Activated naive CD8-positive, alpha-beta T cell treated with anti-CD3 and anti-CD28 coated beads, Interleukin-2, amount 50 U/mL, for 24 hours (primary cell): ENCODE measurements around the gene ALG11.
"Not testable (repeated sequence)": the region's sequence is repeated elsewhere in the genome, so short reads cannot be mapped to it uniquely, and the experiment has no call there.

Source experiments
- ATAC-seq: fragments of 150-1000 bp; cut with Tn5 transposase; one replicate; pipeline ENCODE4 v1.10.0; 2021
- DNase-seq: peaks from one replicate; pipeline ENCODE4 v3.0.0; 2021
- H3K27ac Mint-ChIP-seq: one replicate; pipeline ENCODE4 v1.8.0; 2021; ENCODE audit warnings: mild to moderate bottlenecking, mixed read lengths
- H3K27me3 Mint-ChIP-seq: one replicate; pipeline ENCODE4 v1.8.0; 2021; ENCODE audit warnings: mixed read lengths
- H3K36me3 Mint-ChIP-seq: one replicate; pipeline ENCODE4 v1.8.0; 2021; ENCODE audit warnings: low read depth, mixed read lengths
- H3K4me1 Mint-ChIP-seq: one replicate; pipeline ENCODE4 v1.8.0; 2021; ENCODE audit warnings: mixed read lengths
- H3K4me3 Mint-ChIP-seq: one replicate; pipeline ENCODE4 v1.8.0; 2021; ENCODE audit warnings: mild to moderate bottlenecking, moderate library complexity, mixed read lengths
- H3K9me3 Mint-ChIP-seq: one replicate; pipeline ENCODE4 v1.8.0; 2021; ENCODE audit warnings: mixed read lengths

The ALG11 gene

GRCh38 chr13:52005841-52006522 is 6.2 kb upstream of the ALG11 start:
- Mint-ChIP-seq H3K4me1 (peaks cover 2% of the 10 kb centered on the region), H3K36me3 (no peaks in the 10 kb centered on the region), H3K27ac (no peak overlapping the region), H3K4me3 (no peak overlapping the region), H3K27me3 (peaks cover 19% of the 10 kb centered on the region), H3K9me3 (no peaks in the 10 kb centered on the region)
- DNase-seq (no peak), ATAC-seq (no peak)

- DNase-seq (no peak), ATAC-seq (no peak)
- Mint-ChIP-seq H3K4me3 (no peak overlapping the region), H3K9me3 (no peaks in the 10 kb centered on the region), H3K27me3 (peaks cover 23% of the 10 kb centered on the region), H3K27ac (no peak overlapping the region), H3K36me3 (no peaks in the 10 kb centered on the region), H3K4me1 (peaks cover 5% of the 10 kb centered on the region)
These were observed 5.5 kb upstream of the ALG11 start for GRCh38 chr13:52006523-52007245.

GRCh38 chr13:52009946-52010345 is 2.3 kb upstream of the ALG11 start:
- Mint-ChIP-seq H3K27me3 (peaks cover 23% of the 10 kb centered on the region), H3K36me3 (no peaks in the 10 kb centered on the region), H3K4me1 (peaks cover 15% of the 10 kb centered on the region), H3K27ac (no peak overlapping the region), H3K9me3 (no peaks in the 10 kb centered on the region), H3K4me3 (no peak overlapping the region)
- DNase-seq: no peak
- ATAC-seq: no peak

- Mint-ChIP-seq H3K27ac (peak within 1 kb of the TSS; percentile 92), H3K36me3 (peaks cover 4% of the 10 kb centered on the region), H3K9me3 (no peaks in the 10 kb centered on the region), H3K4me3 (peak within 1 kb of the TSS; percentile 99), H3K4me1 (peaks cover 18% of the 10 kb centered on the region), H3K27me3 (peaks cover 23% of the 10 kb centered on the region)
- peak; percentile 24 for DNase-seq
- ATAC-seq: peak; percentile 13
These were observed 1.1 kb upstream of the ALG11 start, which contains the start of gene ATP7B for GRCh38 chr13:52010890-52011631. Gene ATP7B, minus strand, starts transcription at chr13:52011450. Its CDS starts 113 bp downstream, at chr13:52011337.

- Mint-ChIP-seq H3K27ac (peak overlapping the region; percentile 92), H3K36me3 (peaks cover 10% of the 10 kb centered on the region), H3K27me3 (peaks cover 23% of the 10 kb centered on the region), H3K9me3 (no peaks in the 10 kb centered on the region), H3K4me1 (peaks cover 18% of the 10 kb centered on the region), H3K4me3 (peak overlapping the region; percentile 99)
- ATAC-seq (peak; percentile 1), DNase-seq (no peak)
These were observed 276 bp downstream of the ALG11 start for GRCh38 chr13:52012512-52012836.

GRCh38 chr13:52016296-52016695 is 4.1 kb downstream of the ALG11 start:
- Mint-ChIP-seq H3K9me3 (no peaks in the 10 kb centered on the region), H3K27me3 (peaks cover under 1% of the 10 kb centered on the region), H3K36me3 (peaks cover 33% of the 10 kb centered on the region), H3K4me1 (peaks cover 13% of the 10 kb centered on the region), H3K4me3 (no peak overlapping the region), H3K27ac (no peak overlapping the region)
- no peak for ATAC-seq
- no peak for DNase-seq

- peaks cover 3% of the 10 kb centered on the region for H3K4me1 Mint-ChIP-seq
- no peak overlapping the region for H3K27ac Mint-ChIP-seq
- H3K9me3 Mint-ChIP-seq: no peaks in the 10 kb centered on the region
These were observed 8.0 kb downstream of the ALG11 start for GRCh38 chr13:52020191-52020590.

GRCh38 chr13:52022356-52022755 is 10.2 kb downstream of the ALG11 start:
- no peaks in the 10 kb centered on the region for H3K27me3 Mint-ChIP-seq
- no peak for ATAC-seq

More at GRCh38 chr13:52020191-52020590, 8.0 kb downstream of the ALG11 start:
- ATAC-seq (no peak), DNase-seq (no peak)
- Mint-ChIP-seq H3K27me3 (no peaks in the 10 kb centered on the region), H3K4me3 (no peak overlapping the region), H3K36me3 (peaks cover 59% of the 10 kb centered on the region)

GRCh38 chr13:52024481-52024880 is 12.3 kb downstream of the ALG11 start, which contains the start of gene UTP14C:
Gene UTP14C, plus strand, starts transcription at chr13:52024691. Its CDS starts 4,114 bp downstream, at chr13:52028805.
- ATAC-seq: no peak
- Mint-ChIP-seq H3K36me3 (peaks cover 81% of the 10 kb centered on the region), H3K4me1 (peaks cover 3% of the 10 kb centered on the region), H3K27ac (no peak within 1 kb of the TSS), H3K27me3 (no peaks in the 10 kb centered on the region), H3K9me3 (peaks cover 20% of the 10 kb centered on the region), H3K4me3 (no peak within 1 kb of the TSS)
- no peak for DNase-seq

More at GRCh38 chr13:52022356-52022755, 10.2 kb downstream of the ALG11 start:
- Mint-ChIP-seq H3K4me1 (peaks cover 3% of the 10 kb centered on the region), H3K27ac (no peak overlapping the region), H3K4me3 (no peak overlapping the region), H3K36me3 (peaks cover 71% of the 10 kb centered on the region), H3K9me3 (peaks cover 12% of the 10 kb centered on the region)
- no peak for DNase-seq

GRCh38 chr13:52025475-52026245 is 13.5 kb downstream of the ALG11 start:
- H3K4me1 Mint-ChIP-seq: peaks cover 3% of the 10 kb centered on the region
- H3K27me3 Mint-ChIP-seq: no peaks in the 10 kb centered on the region
- H3K4me3 Mint-ChIP-seq: no peak overlapping the region
- peaks cover 30% of the 10 kb centered on the region for H3K9me3 Mint-ChIP-seq
- no peak for ATAC-seq
- H3K27ac Mint-ChIP-seq: no peak overlapping the region
- peaks cover 83% of the 10 kb centered on the region for H3K36me3 Mint-ChIP-seq
- DNase-seq: no peak

- Mint-ChIP-seq H3K4me1 (peaks cover 3% of the 10 kb centered on the region), H3K27me3 (no peaks in the 10 kb centered on the region), H3K27ac (no peak overlapping the region), H3K9me3 (peaks cover 30% of the 10 kb centered on the region), H3K36me3 (peaks cover 83% of the 10 kb centered on the region), H3K4me3 (no peak overlapping the region)
- ATAC-seq (no peak), DNase-seq (no peak)
These were observed 14.0 kb downstream of the ALG11 start for GRCh38 chr13:52026246-52026626.

GRCh38 chr13:52027832-52028231 is 15.6 kb downstream of the ALG11 start:
- ATAC-seq (no peak), DNase-seq (no peak)
- H3K4me3 Mint-ChIP-seq: no peak overlapping the region
- no peak overlapping the region for H3K27ac Mint-ChIP-seq
- H3K36me3 Mint-ChIP-seq: peaks cover 76% of the 10 kb centered on the region
- H3K27me3 Mint-ChIP-seq: no peaks in the 10 kb centered on the region
- H3K9me3 Mint-ChIP-seq: peaks cover 30% of the 10 kb centered on the region
- peaks cover 5% of the 10 kb centered on the region for H3K4me1 Mint-ChIP-seq

GRCh38 chr13:52029569-52029968 is 17.4 kb downstream of the ALG11 start:
- Mint-ChIP-seq H3K27me3 (no peaks in the 10 kb centered on the region), H3K36me3 (peaks cover 63% of the 10 kb centered on the region), H3K4me3 (no peak overlapping the region), H3K27ac (no peak overlapping the region), H3K9me3 (peaks cover 30% of the 10 kb centered on the region), H3K4me1 (peaks cover 5% of the 10 kb centered on the region)
- ATAC-seq (no peak), DNase-seq (no peak)

GRCh38 chr13:52030401-52030800 is 18.2 kb downstream of the ALG11 start:
- H3K27me3 Mint-ChIP-seq, H3K4me1 Mint-ChIP-seq, DNase-seq, ATAC-seq, H3K27ac Mint-ChIP-seq, H3K4me3 Mint-ChIP-seq: not testable (repeated sequence)
- Mint-ChIP-seq H3K36me3 (peaks cover 57% of the 10 kb centered on the region), H3K9me3 (peaks cover 30% of the 10 kb centered on the region)
